HepG2 (cell line): ENCODE results near the gene ACYP2. TPM values are rescaled to one million over a fixed set of nuclear protein-coding genes. Genes with fewer than 3 reads are reported as not detected.

Experiments
- ATAC-seq: fragments of 200-7000 bp; cut with Tn5 transposase; 3 replicates; pipeline ENCODE4 v1.9.1; 2020; ENCODE audit warnings: mild to moderate bottlenecking, moderate library complexity
- BruUV-seq: library from RNA; stranded (reverse); fragments of 400-500 nt; replicated peaks from 2 replicates; lab custom pipeline; 2021; lab: Mats Ljungman, UMichigan
- CTCF ChIA-PET: fragments of 300-600 bp; formaldehyde crosslinking; extraction: SDS; loops from one replicate; lab custom pipeline; 2021; ENCODE audit warnings: low total read pairs, inconsistent platforms, low intra/inter-chr PET ratio; lab: Yijun Ruan, JAX
- POLR2A ChIA-PET: fragments of 350-600 bp; sonication (Branson Sonifier 250); formaldehyde crosslinking; loops from one replicate; lab custom pipeline; 2020; ENCODE audit warnings: antibody characterized with exemption, inconsistent platforms; lab: Yijun Ruan, JAX
- DNase-seq: peaks from one replicate; pipeline ENCODE4 v3.0.0-alpha.2; 2015; ENCODE audit warnings: low spot score
- FAIRE-seq: peaks from 3 replicates; lab custom pipeline; 2011; peaks lifted over from hg19 to GRCh38; lab: Jason Lieb, UNC
- H2AFZ ChIP-seq: one replicate; pipeline ENCODE4 v1.6.1; 2011; ENCODE audit warnings: low read length, inconsistent platforms
- H3K27ac ChIP-seq: fragments of 300-600 bp; 3 replicates; pipeline ENCODE4 v1.8.0; 2011; ENCODE audit warnings: mixed run types, mild to moderate bottlenecking, mixed read lengths, low read length, inconsistent platforms; ENCODE audit not compliant: insufficient read depth; ENCODE audit errors: extremely low read length
- H3K27me3 ChIP-seq, 2 experiments: fragments of 200-600 bp in 1 of 2; 2 replicates in 1 of 2; 3 replicates in 1 of 2; pipeline versions ENCODE4 v1.6.0 to v1.8.0; 2011; ENCODE audit warnings: low read length in 2 of 2, mild to moderate bottlenecking in 2 of 2, moderate library complexity in 2 of 2, inconsistent platforms in 1 of 2; ENCODE audit not compliant: insufficient read depth in 2 of 2, control insufficient read depth in 1 of 2
- H3K36me3 ChIP-seq, 2 experiments: fragments of 200-600 bp in 1 of 2; replicated peaks in 1 of 2; 2 replicates in 1 of 2; 3 replicates in 1 of 2; pipeline versions ENCODE4 v1.5.1 to v1.8.0; 2011; ENCODE audit warnings: low read length in 2 of 2, inconsistent platforms in 1 of 2; ENCODE audit not compliant: insufficient read depth in 2 of 2, control insufficient read depth in 1 of 2
- H3K4me1 ChIP-seq: 2 replicates; pipeline ENCODE4 v1.5.1; 2012; ENCODE audit warnings: low read length, inconsistent platforms; ENCODE audit not compliant: insufficient read depth
- H3K4me2 ChIP-seq: 2 replicates; pipeline ENCODE4 v1.6.0; 2011; ENCODE audit warnings: low read depth, low read length, inconsistent platforms
- H3K4me3 ChIP-seq, 3 experiments: fragments of 200-600 bp in 1 of 3; sonication (generic), shearing (Covaris generic) in 1 of 3; replicated peaks in 1 of 3; 2 replicates each; pipeline ENCODE4 v1.5.1; 2011 to 2016; ENCODE audit warnings: low read length in 3 of 3, inconsistent platforms in 2 of 3, low read depth in 2 of 3, mild to moderate bottlenecking in 2 of 3, control low read depth in 1 of 3, mixed read lengths in 1 of 3; ENCODE audit not compliant: insufficient read depth in 1 of 3
- H3K79me2 ChIP-seq: one replicate; pipeline ENCODE4 v1.6.1; 2011; ENCODE audit warnings: low read length, inconsistent platforms; ENCODE audit not compliant: insufficient read depth
- H3K9ac ChIP-seq: 2 replicates; pipeline ENCODE4 v1.6.0; 2011; ENCODE audit warnings: mild to moderate bottlenecking, low read depth, low read length, inconsistent platforms; ENCODE audit not compliant: insufficient read depth
- H3K9me3 ChIP-seq: 2 replicates; pipeline ENCODE4 v1.5.1; 2012; ENCODE audit warnings: mild to moderate bottlenecking, low read length
- H4K20me1 ChIP-seq: 2 replicates; pipeline ENCODE4 v1.6.0; 2011; ENCODE audit warnings: inconsistent platforms, mild to moderate bottlenecking, low read length, moderate library complexity; ENCODE audit not compliant: insufficient read depth
- HINFP ChIP-seq: sonication (generic); formaldehyde crosslinking; IDR thresholded peaks from 2 replicates; pipeline ENCODE4 v1.4.0; 2020; ENCODE audit warnings: low read depth, mild to moderate bottlenecking, missing genetic modification reagents
- TFDP2 ChIP-seq: sonication (generic); formaldehyde crosslinking; IDR thresholded peaks from 2 replicates; pipeline ENCODE4 v1.4.0; 2020; ENCODE audit warnings: missing genetic modification reagents
- ZBTB43 ChIP-seq: sonication (generic); formaldehyde crosslinking; conservative IDR thresholded peaks from 2 replicates; pipeline ENCODE4 v1.4.0; 2020; ENCODE audit warnings: missing genetic modification reagents
- ZNF260 ChIP-seq: sonication (generic); formaldehyde crosslinking; IDR thresholded peaks from 2 replicates; pipeline ENCODE4 v1.4.0; 2020; ENCODE audit warnings: missing genetic modification reagents, low read depth, mild to moderate bottlenecking, borderline replicate concordance
- WGBS: methylation state at CpG from one replicate; pipeline ENCODE4 v1.1.6; 2017; ENCODE audit warnings: low lambda C conversion rate; 5-methylcytosine and 5-hydroxymethylcytosine counted together
- in situ Hi-C: cut with HindIII; loops from 2 replicates; pipeline ENCODE4 v1.10.0; 2017; ENCODE audit warnings: low pct_unique_long_range_greater_than_20kb; ENCODE audit not compliant: extremely low pct_ligation_motif_present
- intact Hi-C: fragments of 100-400 bp; cut with micrococcal nuclease; formaldehyde crosslinking; loops from one replicate; pipeline ENCODE4 v1.10.0; 2022; ENCODE audit not compliant: unreplicated experiment
- polyA plus RNA-seq, 8 experiments: library from polyadenylated mRNA; depleted of rRNA in 3 of 8; stranded (reverse) in 7 of 8; unstranded in 1 of 8; fragments of >200 nt; fragmentation: Illumina TruSeq in 4 of 8; extraction: Trizol in 4 of 8; gene quantifications; 2 replicates each; pipeline versions ENCODE4 v1.2.1 to v1.2.3, GENCODE V29; 2011 to 2016; ENCODE audit warnings: low read depth in 4 of 8, missing spikeins in 1 of 8, mixed read lengths in 1 of 8; ENCODE audit not compliant: insufficient read depth in 1 of 8
- total RNA-seq, 5 experiments: library from RNA; depleted of rRNA; stranded (reverse); fragments of >200 nt; fragmentation: Illumina TruSeq; extraction: Trizol; gene quantifications; 2 replicates each; pipeline ENCODE4 v1.2.3, GENCODE V29; 2016; ENCODE audit warnings: low read depth in 1 of 5

Gene ACYP2
- total and polyA plus RNA-seq, 2 of the 13 experiments (the other 11 are each of a cell fraction or from before 2014, with no cell fraction given): 12.3 to 12.7 TPM

- Histone ChIP-seq H3K9ac (no peak overlapping the region), H3K79me2 (no peaks in the 10 kb centered on the region), H3K36me3 (no peaks in the 10 kb centered on the region), H3K27me3 (no peaks in the 10 kb centered on the region), H3K4me1 (peaks cover 19% of the 10 kb centered on the region), H3K9me3 (no peaks in the 10 kb centered on the region), H3K4me2 (no peak overlapping the region), H2AFZ (no peak overlapping the region), H3K27ac (no peak overlapping the region), H3K4me3 (no peak overlapping the region)
- intact Hi-C loops (no loop called here), in situ Hi-C loops (no loop called here)
- ATAC-seq (no peak), DNase-seq (no peak), FAIRE-seq (no peak)
- WGBS: 81% methylated on average over 4 of the region's 4 CpGs
- BruUV-seq: no TSS peak
- ChIA-PET POLR2A (no interaction called here), CTCF (no interaction called here)
- no peak for TF ChIP-seq ZNF260 (CRISPR knock-in tag)
- TF ChIP-seq HINFP (CRISPR knock-in tag): no peak
- TF ChIP-seq TFDP2: no peak
- TF ChIP-seq ZBTB43: no peak
- TF ChIP-seq, all 625 proteins: peak for 0
- H4K20me1 ChIP-seq: no peaks in the 10 kb centered on the region
Observed at GRCh38 chr2:54099370-54099769, 16.0 kb upstream of the ACYP2 start.
